ENCODE measurements around the gene ZNF532. TPM values are rescaled to one million over a fixed set of nuclear protein-coding genes. Genes with fewer than 3 reads are reported as not detected.

Gene ZNF532
- total RNA-seq, 1 donor from 2014 or later: 137 TPM

GRCh38 chr18:58893388-58894099 is 28.9 kb downstream of the ZNF532 start:
- Mint-ChIP-seq H3K4me3 (no peak overlapping the region), H3K4me1 (peaks cover 40% of the 10 kb centered on the region), H3K27ac (peak overlapping the region; percentile 83), H3K27me3 (ENCODE audit: insufficient read depth, low read depth) (no peaks in the 10 kb centered on the region), H3K36me3 (peaks cover 40% of the 10 kb centered on the region), H3K9me3 (no peaks in the 10 kb centered on the region)
- DNase-seq (ENCODE audit: low spot score): no peak
- Histone ChIP-seq H3K27ac (no peak overlapping the region), H4K20me1 (ENCODE audit: low read depth) (peaks cover 90% of the 10 kb centered on the region), H3K27me3 (no peaks in the 10 kb centered on the region), H3K4me2 (no peak overlapping the region), H3F3A (ENCODE audit: low read depth) (peaks cover 20% of the 10 kb centered on the region), H3K79me2 (ENCODE audit: low read depth) (peaks cover 98% of the 10 kb centered on the region), H3K9ac (no peak overlapping the region), H3K36me3 (peaks cover 5% of the 10 kb centered on the region), H2AFZ (replicated peaks) (no peak overlapping the region), H3K9me3 (ENCODE audit: low read depth) (no peaks in the 10 kb centered on the region), H3K4me1 (peaks cover 13% of the 10 kb centered on the region), H3K4me3 (no peak overlapping the region)
- TF ChIP-seq EZH2phosphoT487 (IDR thresholded peaks at IDR 0.05) (no peak), CTCF (IDR thresholded peaks at IDR 0.05) (no peak), EZH2 (IDR thresholded peaks at IDR 0.05) (no peak)

GRCh38 chr18:58894930-58895329 is 30.3 kb downstream of the ZNF532 start:
- H3K4me3 ChIP-seq: no peak overlapping the region
- no peaks in the 10 kb centered on the region for H3K9me3 Mint-ChIP-seq
- peaks cover 15% of the 10 kb centered on the region for H3F3A ChIP-seq (ENCODE audit: low read depth)
- H3K27me3 ChIP-seq: no peaks in the 10 kb centered on the region
- no peak for DNase-seq (ENCODE audit: low spot score)
- peak overlapping the region; percentile 71 for H3K27ac ChIP-seq
- H3K4me1 ChIP-seq: peaks cover 13% of the 10 kb centered on the region
- no peak overlapping the region for H3K9ac ChIP-seq
- peak overlapping the region; percentile 73 for H3K27ac Mint-ChIP-seq
- H3K4me2 ChIP-seq: no peak overlapping the region
- H3K4me3 Mint-ChIP-seq: no peak overlapping the region
- H3K4me1 Mint-ChIP-seq: peaks cover 44% of the 10 kb centered on the region
- peaks cover 97% of the 10 kb centered on the region for H4K20me1 ChIP-seq (ENCODE audit: low read depth)
- H2AFZ ChIP-seq (replicated peaks): no peak overlapping the region
- peaks cover 41% of the 10 kb centered on the region for H3K36me3 Mint-ChIP-seq
- TF ChIP-seq CTCF (IDR thresholded peaks at IDR 0.05) (no peak), EZH2phosphoT487 (IDR thresholded peaks at IDR 0.05) (no peak), EZH2 (IDR thresholded peaks at IDR 0.05) (no peak)
- no peaks in the 10 kb centered on the region for H3K36me3 ChIP-seq
- H3K27me3 Mint-ChIP-seq (ENCODE audit: insufficient read depth, low read depth): no peaks in the 10 kb centered on the region
- peaks cover 100% of the 10 kb centered on the region for H3K79me2 ChIP-seq (ENCODE audit: low read depth)
- no peaks in the 10 kb centered on the region for H3K9me3 ChIP-seq (ENCODE audit: low read depth)

- no peaks in the 10 kb centered on the region for H3K36me3 ChIP-seq
- TF ChIP-seq EZH2phosphoT487 (IDR thresholded peaks at IDR 0.05): no peak
- no peak for TF ChIP-seq CTCF (IDR thresholded peaks at IDR 0.05)
- no peak for TF ChIP-seq EZH2 (IDR thresholded peaks at IDR 0.05)
- H3K27me3 ChIP-seq: no peaks in the 10 kb centered on the region
- Mint-ChIP-seq H3K4me3 (no peak overlapping the region), H3K36me3 (peaks cover 42% of the 10 kb centered on the region), H3K27me3 (ENCODE audit: insufficient read depth, low read depth) (no peaks in the 10 kb centered on the region), H3K27ac (peak overlapping the region; percentile 73), H3K4me1 (peaks cover 45% of the 10 kb centered on the region), H3K9me3 (no peaks in the 10 kb centered on the region)
- H3F3A ChIP-seq (ENCODE audit: low read depth): peaks cover 15% of the 10 kb centered on the region
- H2AFZ ChIP-seq (replicated peaks): no peak overlapping the region
- DNase-seq (ENCODE audit: low spot score): no peak
- no peak overlapping the region for H3K9ac ChIP-seq
- H3K4me2 ChIP-seq: no peak overlapping the region
- H3K4me1 ChIP-seq: peaks cover 13% of the 10 kb centered on the region
- H3K27ac ChIP-seq: peak overlapping the region; percentile 71
- H4K20me1 ChIP-seq (ENCODE audit: low read depth): peaks cover 100% of the 10 kb centered on the region
- H3K4me3 ChIP-seq: no peak overlapping the region
- H3K79me2 ChIP-seq (ENCODE audit: low read depth): peaks cover 100% of the 10 kb centered on the region
- no peaks in the 10 kb centered on the region for H3K9me3 ChIP-seq (ENCODE audit: low read depth)
These were observed 30.7 kb downstream of the ZNF532 start for GRCh38 chr18:58895385-58895784.
